PC-9 (cell line): ENCODE measurements around the gene PRICKLE4. TPM values are rescaled to one million over a fixed set of nuclear protein-coding genes. Genes with fewer than 3 reads are reported as not detected.

Experiments
- BruUV-seq: library from RNA; stranded (reverse); fragments of 400-500 nt; replicated peaks from 2 replicates; lab custom pipeline; 2021; lab: Mats Ljungman, UMichigan
- CTCF ChIA-PET: fragments of 300-600 bp; sonication (Branson Sonifier 250); formaldehyde crosslinking; loops from one replicate; lab custom pipeline; 2022; ENCODE audit warnings: antibody characterized with exemption; lab: Charles Lee
- POLR2A ChIA-PET: fragments of 300-600 bp; sonication (Branson Sonifier 250); formaldehyde crosslinking; loops from one replicate; lab custom pipeline; 2022; ENCODE audit warnings: antibody characterized with exemption; ENCODE audit not compliant: unreplicated experiment; lab: Charles Lee
- DNase-seq, 2 experiments: peaks; one replicate each; pipeline versions ENCODE4 v3.0.0 to v3.0.0-alpha.2; 2015 to 2022; ENCODE audit warnings: mixed read lengths in 1 of 2
- H2AFZ ChIP-seq: fragments of 200-600 bp; sonication (generic); 2 replicates; pipeline ENCODE4 v1.8.1; 2017; ENCODE audit warnings: antibody characterized with exemption
- H3F3A ChIP-seq: fragments of 200-600 bp; sonication (generic); 2 replicates; pipeline ENCODE4 v1.8.1; 2017; ENCODE audit warnings: antibody characterized with exemption, mild to moderate bottlenecking, low read depth; ENCODE audit not compliant: insufficient read depth
- H3K27ac ChIP-seq: fragments of 200-600 bp; sonication (generic); 2 replicates; pipeline ENCODE4 v1.6.1; 2016; ENCODE audit warnings: mixed run types
- H3K27me3 ChIP-seq: fragments of 200-600 bp; sonication (generic); 2 replicates; pipeline ENCODE4 v1.6.1; 2016; ENCODE audit warnings: low read depth, mixed run types; ENCODE audit not compliant: insufficient read depth
- H3K36me3 ChIP-seq: fragments of 200-600 bp; sonication (generic); 2 replicates; pipeline ENCODE4 v1.6.1; 2016; ENCODE audit warnings: low read depth, mixed run types
- H3K4me1 ChIP-seq: fragments of 200-600 bp; sonication (generic); replicated peaks from 2 replicates; pipeline ENCODE4 v1.6.1; 2016; ENCODE audit warnings: mixed run types; ENCODE audit not compliant: insufficient read depth
- H3K4me2 ChIP-seq: fragments of 200-600 bp; sonication (generic); 2 replicates; pipeline ENCODE4 v1.6.1; 2017; ENCODE audit warnings: mixed run types
- H3K4me3 ChIP-seq: fragments of 200-600 bp; sonication (generic); 2 replicates; pipeline ENCODE4 v1.6.1; 2016; ENCODE audit warnings: mixed run types
- H3K79me2 ChIP-seq: fragments of 200-600 bp; sonication (generic); 2 replicates; pipeline ENCODE4 v1.6.1; 2017; ENCODE audit warnings: low read depth, mixed run types
- H3K9me2 ChIP-seq: fragments of 200-600 bp; sonication (generic); 2 replicates; pipeline ENCODE4 v1.8.1; 2017; ENCODE audit warnings: mild to moderate bottlenecking; ENCODE audit not compliant: insufficient read depth
- H3K9me3 ChIP-seq: fragments of 200-600 bp; sonication (generic); 2 replicates; pipeline ENCODE4 v1.8.1; 2016; ENCODE audit warnings: low read depth; ENCODE audit not compliant: insufficient read depth
- H4K20me1 ChIP-seq: fragments of 200-600 bp; sonication (generic); 2 replicates; pipeline ENCODE4 v1.8.1; 2017; ENCODE audit not compliant: insufficient read depth
- CTCF ChIP-seq: fragments of 200-600 bp; sonication (generic); conservative IDR thresholded peaks from 2 replicates; pipeline ENCODE4 v1.6.1; 2017; ENCODE audit warnings: mixed run types, antibody characterized with exemption, mild to moderate bottlenecking, moderate library complexity
- EZH2 ChIP-seq: fragments of 200-600 bp; sonication (generic); IDR thresholded peaks from 2 replicates; pipeline ENCODE4 v1.8.0; 2017; ENCODE audit warnings: antibody characterized with exemption, low read depth
- intact Hi-C: fragments of 100-400 bp; cut with micrococcal nuclease; formaldehyde crosslinking; loops from one replicate; pipeline ENCODE4 v1.10.0; 2022; ENCODE audit not compliant: unreplicated experiment
- total RNA-seq: library from RNA; stranded (reverse); gene quantifications from 2 replicates; pipeline ENCODE4 v1.2.3, GENCODE V29; 2021

The PRICKLE4 gene
- total RNA-seq, 1 experiment from 2014 or later: 9.2 TPM

- Histone ChIP-seq H3K4me2 (no peak overlapping the region), H3K36me3 (no peaks in the 10 kb centered on the region), H3K4me3 (no peak overlapping the region), H3K4me1 (peaks cover 27% of the 10 kb centered on the region), H3K27ac (no peak overlapping the region), H4K20me1 (no peaks in the 10 kb centered on the region), H3K9me3 (no peaks in the 10 kb centered on the region), H2AFZ (no peak overlapping the region), H3F3A (peaks cover 13% of the 10 kb centered on the region; the same call in 1 of the 2 replicates), H3K27me3 (no peaks in the 10 kb centered on the region), H3K79me2 (no peaks in the 10 kb centered on the region), H3K9me2 (no peaks in the 10 kb centered on the region)
- ChIA-PET POLR2A (interaction anchor here (0.7 kb wide), 1 partner anchor 196 kb away, joined by 3 read pairs; no protein-coding TSS in a partner anchor), CTCF (interaction anchor here (0.6 kb wide), 1 partner anchor 292 kb away, joined by 8 read pairs; no protein-coding TSS in a partner anchor)
- no peak for DNase-seq
- intact Hi-C loops: no loop called here
- TF ChIP-seq EZH2 (no peak), CTCF (no peak)
- no TSS peak for BruUV-seq
These were observed 10.1 kb upstream of the PRICKLE4 start for GRCh38 chr6:41770381-41771057.

GRCh38 chr6:41771058-41771983 lies 9.3 kb upstream of the PRICKLE4 start:
- no peaks in the 10 kb centered on the region for H3K27me3 ChIP-seq
- BruUV-seq: no TSS peak
- ChIA-PET POLR2A (no interaction called here), CTCF (interaction anchor here (0.6 kb wide), 1 partner anchor 291 kb away, joined by 8 read pairs; no protein-coding TSS in a partner anchor)
- H3K27ac ChIP-seq: no peak overlapping the region
- TF ChIP-seq CTCF (no peak), EZH2 (no peak)
- H2AFZ ChIP-seq: no peak overlapping the region
- H3K9me2 ChIP-seq: no peaks in the 10 kb centered on the region
- peaks cover 9% of the 10 kb centered on the region; the same call in 1 of the 2 replicates for H3F3A ChIP-seq
- H3K4me2 ChIP-seq: no peak overlapping the region
- H4K20me1 ChIP-seq: no peaks in the 10 kb centered on the region
- peaks cover 19% of the 10 kb centered on the region for H3K4me1 ChIP-seq
- no peaks in the 10 kb centered on the region for H3K36me3 ChIP-seq
- DNase-seq: no peak
- no peak overlapping the region for H3K4me3 ChIP-seq
- H3K9me3 ChIP-seq: no peaks in the 10 kb centered on the region
- H3K79me2 ChIP-seq: no peaks in the 10 kb centered on the region
- intact Hi-C loops: no loop called here

GRCh38 chr6:41774841-41775240 lies 5.7 kb upstream of the PRICKLE4 start:
- no peaks in the 10 kb centered on the region for H3K9me2 ChIP-seq
- CTCF ChIA-PET: interaction anchor here (0.9 kb wide), 1 partner anchor 38 kb away, joined by 21 read pairs; no protein-coding TSS in a partner anchor
- 0 out of 2 replicates have a peak, but pooled peaks cover 3% of the 10 kb centered on the region for H3F3A ChIP-seq
- no peaks in the 10 kb centered on the region for H3K27me3 ChIP-seq
- H3K4me1 ChIP-seq: peaks cover 7% of the 10 kb centered on the region; the same call in 1 of the 2 replicates
- H3K4me2 ChIP-seq: no peak overlapping the region
- no peaks in the 10 kb centered on the region for H3K36me3 ChIP-seq
- no peak overlapping the region for H3K27ac ChIP-seq
- no TSS peak for BruUV-seq
- intact Hi-C loops: no loop called here
- TF ChIP-seq EZH2: no peak
- no peak for TF ChIP-seq CTCF
- no peak for DNase-seq
- H3K79me2 ChIP-seq: no peaks in the 10 kb centered on the region
- H4K20me1 ChIP-seq: no peaks in the 10 kb centered on the region
- POLR2A ChIA-PET: interaction anchor here (0.5 to 0.7 kb wide), 2 partner anchors 9 to 14 kb away, joined by 3 read pairs; no protein-coding TSS in a partner anchor
- H3K4me3 ChIP-seq: no peak overlapping the region
- no peaks in the 10 kb centered on the region for H3K9me3 ChIP-seq
- H2AFZ ChIP-seq: no peak overlapping the region
